Peyer's patch (tissue), 4 donors: Measurements from ENCODE around the gene COG2. TPM values are rescaled to one million over a fixed set of nuclear protein-coding genes. Genes with fewer than 3 reads are reported as not detected.
"Not testable (repeated sequence)": the region's sequence is repeated elsewhere in the genome, so short reads cannot be mapped to it uniquely, and the experiment has no call there.

Source experiments
- DNase-seq, 3 donors: peaks; one replicate each; pipeline ENCODE4 v3.0.0-alpha.2; 2017 to 2019
- H3K27ac ChIP-seq, 4 donors: fragments of 200-600 bp; sonication (generic); one replicate each; pipeline ENCODE4 v1.5.1; 2016 to 2019
- H3K27me3 ChIP-seq, 2 donors: fragments of 200-600 bp; sonication (generic); one replicate each; pipeline ENCODE4 v1.5.1; 2019
- H3K36me3 ChIP-seq, 3 donors: fragments of 200-600 bp; sonication (generic); one replicate each; pipeline ENCODE4 v1.5.1; 2016 to 2019
- H3K4me1 ChIP-seq, 4 donors: fragments of 200-600 bp; sonication (generic); one replicate each; pipeline ENCODE4 v1.5.1; 2016 to 2019
- H3K4me3 ChIP-seq, 4 donors: fragments of 200-600 bp; sonication (generic); 1 replicate in 3 of 4; 2 replicates in 1 of 4; pipeline ENCODE4 v1.5.1; 2016 to 2019; ENCODE audit warnings: mild to moderate bottlenecking in 1 of 4
- H3K9me3 ChIP-seq, 4 donors: fragments of 200-600 bp; sonication (generic); one replicate each; pipeline ENCODE4 v1.5.1; 2016 to 2019; ENCODE audit warnings: mild to moderate bottlenecking in 1 of 4
- CTCF ChIP-seq, 6 experiments: fragments of 450-650 bp in 4 of 6; fragments of 200-600 bp in 2 of 6; sonication (generic) in 1 of 6; IDR thresholded peaks; one replicate each; pipeline ENCODE4 v1.5.1; 2017 to 2019; ENCODE audit warnings: antibody characterized with exemption in 6 of 6, mild to moderate bottlenecking in 3 of 6, moderate library complexity in 1 of 6
- POLR2A ChIP-seq, 2 donors: fragments of 450-650 bp; IDR thresholded peaks; one replicate each; pipeline ENCODE4 v1.5.1; 2017; ENCODE audit warnings: antibody characterized with exemption in 2 of 2, mild to moderate bottlenecking in 2 of 2, moderate library complexity in 2 of 2
- total RNA-seq, 4 donors: library from RNA; depleted of rRNA; stranded (reverse); fragments of >200 nt; gene quantifications; one replicate each; pipeline ENCODE4 v1.1.0, GENCODE V29; 2016

Gene COG2
- total RNA-seq, 4 donors from 2014 or later, result 30.5 to 43.9 (median 40.0) TPM

GRCh38 chr1:230646710-230647302 lies 4.5 kb downstream of the COG2 start:
- Histone ChIP-seq H3K4me3 (no peak overlapping the region), H3K36me3 (no peaks in the 10 kb centered on the region), H3K27ac (no peak overlapping the region), H3K27me3 (no peaks in the 10 kb centered on the region), H3K9me3 (no peaks in the 10 kb centered on the region), H3K4me1 (peaks cover 0 to 19% (median 1%) of the 10 kb centered on the region in 4 donors)
- TF ChIP-seq POLR2A (IDR thresholded peaks at IDR 0.05), result no peak
- no peak for TF ChIP-seq CTCF (IDR thresholded peaks at IDR 0.05)
- no peak for DNase-seq

GRCh38 chr1:230647321-230647720 lies 5.0 kb downstream of the COG2 start:
- H3K9me3 ChIP-seq, result no peaks in the 10 kb centered on the region
- no peaks in the 10 kb centered on the region for H3K36me3 ChIP-seq
- H3K27ac ChIP-seq, result no peak overlapping the region
- TF ChIP-seq POLR2A (IDR thresholded peaks at IDR 0.05), result no peak
- H3K27me3 ChIP-seq, result no peaks in the 10 kb centered on the region
- DNase-seq, result no peak
- peaks cover 0 to 19% (median 1%) of the 10 kb centered on the region in 4 donors for H3K4me1 ChIP-seq
- H3K4me3 ChIP-seq, result no peak overlapping the region

- Histone ChIP-seq H3K4me3 (no peak overlapping the region), H3K36me3 (no peaks in the 10 kb centered on the region), H3K4me1 (peaks cover 0 to 18% (median 1%) of the 10 kb centered on the region in 4 donors), H3K27me3 (no peaks in the 10 kb centered on the region), H3K27ac (no peak overlapping the region), H3K9me3 (no peaks in the 10 kb centered on the region)
- DNase-seq, result no peak
- TF ChIP-seq POLR2A (IDR thresholded peaks at IDR 0.05) (no peak), CTCF (IDR thresholded peaks at IDR 0.05) (no peak)
Measured at GRCh38 chr1:230648114-230648513, 5.8 kb downstream of the COG2 start.

- TF ChIP-seq CTCF (IDR thresholded peaks at IDR 0.05) (no peak), POLR2A (IDR thresholded peaks at IDR 0.05) (no peak)
- Histone ChIP-seq H3K4me3 (no peak overlapping the region), H3K27me3 (no peaks in the 10 kb centered on the region), H3K27ac (no peak overlapping the region), H3K36me3 (no peaks in the 10 kb centered on the region), H3K9me3 (no peaks in the 10 kb centered on the region), H3K4me1 (no peaks in the 10 kb centered on the region)
- DNase-seq, result no peak
Measured at GRCh38 chr1:230650300-230650699, 8.0 kb downstream of the COG2 start.

GRCh38 chr1:230651235-230651634 lies 9.0 kb downstream of the COG2 start:
- no peak overlapping the region for H3K4me3 ChIP-seq
- no peaks in the 10 kb centered on the region for H3K9me3 ChIP-seq
- no peaks in the 10 kb centered on the region for H3K36me3 ChIP-seq
- no peaks in the 10 kb centered on the region for H3K27me3 ChIP-seq
- no peak for DNase-seq
- no peak overlapping the region for H3K27ac ChIP-seq
- no peaks in the 10 kb centered on the region for H3K4me1 ChIP-seq
- TF ChIP-seq CTCF (IDR thresholded peaks at IDR 0.05), result no peak
- no peak for TF ChIP-seq POLR2A (IDR thresholded peaks at IDR 0.05)

GRCh38 chr1:230656719-230657118 lies 14.4 kb downstream of the COG2 start:
- H3K27ac ChIP-seq, H3K4me1 ChIP-seq, H3K4me3 ChIP-seq: not testable (repeated sequence)

GRCh38 chr1:230658103-230658502 lies 15.8 kb downstream of the COG2 start:
- H3K27me3 ChIP-seq, H3K27ac ChIP-seq, H3K4me3 ChIP-seq, H3K4me1 ChIP-seq, DNase-seq, H3K9me3 ChIP-seq: not testable (repeated sequence)
- peaks cover 0 to 44% (median 0%) of the 10 kb centered on the region in 3 donors for H3K36me3 ChIP-seq

More at GRCh38 chr1:230656719-230657118, 14.4 kb downstream of the COG2 start:
- H3K36me3 ChIP-seq, result peaks cover 0 to 33% (median 0%) of the 10 kb centered on the region in 3 donors
- not testable (repeated sequence) for DNase-seq, H3K9me3 ChIP-seq, H3K27me3 ChIP-seq
